Ectodermal cell (in vitro differentiated cells): Measurements from ENCODE around the gene APLNR.

ENCODE experiments used
- H3K27ac ChIP-seq: 2 replicates; pipeline ENCODE4 v1.7.0; 2013; ENCODE audit warnings: mild to moderate bottlenecking, low read depth, low read length; ENCODE audit not compliant: insufficient read depth, poor library complexity, severe bottlenecking
- H3K27me3 ChIP-seq: 2 replicates; pipeline ENCODE4 v1.7.0; 2013; ENCODE audit warnings: mild to moderate bottlenecking, low read length; ENCODE audit not compliant: insufficient read depth, control insufficient read depth, poor library complexity, severe bottlenecking
- H3K36me3 ChIP-seq: one replicate; pipeline ENCODE4 v1.7.0; 2013; ENCODE audit warnings: low read length; ENCODE audit not compliant: control insufficient read depth, insufficient read depth
- H3K4me1 ChIP-seq: one replicate; pipeline ENCODE4 v1.7.0; 2013; ENCODE audit warnings: low read length; ENCODE audit not compliant: control insufficient read depth, insufficient read depth
- H3K4me3 ChIP-seq: 2 replicates; pipeline ENCODE4 v1.7.0; 2013; ENCODE audit warnings: low read depth, low read length, control low read depth; ENCODE audit not compliant: insufficient read depth
- H3K9me3 ChIP-seq: 2 replicates; pipeline ENCODE4 v1.7.0; 2013; ENCODE audit warnings: mild to moderate bottlenecking, low read length, moderate library complexity; ENCODE audit not compliant: control insufficient read depth
- WGBS, 2 experiments: methylation state at CpG; one replicate each; pipeline ENCODE4 v1.1.7; 2013; ENCODE audit warnings: missing lambda C conversion rate in 2 of 2; 5-methylcytosine and 5-hydroxymethylcytosine counted together

APLNR gene

DNA sequence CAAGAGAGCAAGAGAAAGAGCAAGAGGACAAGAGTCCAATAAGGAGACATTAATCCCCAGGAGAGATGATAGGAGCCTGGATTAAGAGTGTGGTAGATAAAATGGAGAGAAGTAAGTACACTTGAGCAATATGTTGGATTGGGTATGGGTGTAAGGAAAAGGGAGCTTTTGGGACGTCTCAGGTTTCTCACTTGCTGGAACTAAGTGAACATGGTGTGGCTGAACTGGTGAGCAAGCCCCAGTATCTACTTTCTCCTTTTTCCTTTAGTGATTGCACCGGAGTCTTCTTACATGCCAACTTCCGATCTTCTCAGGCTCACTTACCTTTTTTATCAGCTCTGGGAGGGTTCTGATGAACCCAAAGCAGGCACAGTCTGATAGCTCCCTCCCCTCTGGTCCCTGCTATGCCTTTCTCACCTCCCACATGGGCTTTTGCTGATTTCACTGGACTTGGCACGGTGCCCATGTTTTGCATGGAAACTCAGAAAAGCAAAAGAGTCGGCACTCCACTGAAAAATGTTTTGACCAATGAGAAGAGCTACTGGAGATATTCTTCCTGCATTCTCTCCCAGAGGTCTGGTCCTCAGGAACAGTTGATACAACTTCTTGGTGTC lies 14.5 kb upstream of the APLNR start:
- no peak overlapping the region for H3K27ac ChIP-seq
- H3K9me3 ChIP-seq: no peaks in the 10 kb centered on the region
- no peaks in the 10 kb centered on the region for H3K36me3 ChIP-seq
- no peaks in the 10 kb centered on the region for H3K4me1 ChIP-seq
- WGBS, 2 experiments: 79 to 81% methylated on average over 5 of the region's 5 CpGs
- no peak overlapping the region for H3K4me3 ChIP-seq
- no peaks in the 10 kb centered on the region for H3K27me3 ChIP-seq

DNA sequence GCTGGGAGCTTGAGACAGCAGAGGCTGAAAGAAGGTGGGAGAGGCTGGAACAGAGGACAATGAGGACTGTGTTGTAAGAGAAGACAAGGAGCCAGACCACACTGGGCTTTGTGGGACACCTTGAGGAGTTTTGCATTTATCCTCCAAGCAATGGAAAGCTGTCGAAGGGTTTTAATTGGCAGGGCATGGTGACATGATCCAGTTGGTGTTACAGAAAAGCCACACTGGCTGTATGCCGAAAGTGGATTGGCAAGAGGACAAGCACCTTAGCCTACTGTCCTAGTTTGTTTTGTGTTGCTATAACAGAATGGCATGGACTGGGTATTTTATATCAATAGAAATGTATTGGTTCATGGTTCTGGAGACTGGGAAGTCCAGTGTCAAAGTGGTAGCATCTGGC lies 14.0 kb upstream of the APLNR start:
- Histone ChIP-seq H3K9me3 (no peaks in the 10 kb centered on the region), H3K27me3 (no peaks in the 10 kb centered on the region), H3K27ac (no peak overlapping the region), H3K36me3 (no peaks in the 10 kb centered on the region), H3K4me3 (no peak overlapping the region), H3K4me1 (no peaks in the 10 kb centered on the region)
- 94 to 98% methylated on average over 2 of the region's 2 CpGs for WGBS, 2 experiments

- H3K4me3 ChIP-seq: no peak overlapping the region
- no peak overlapping the region for H3K27ac ChIP-seq
- no peaks in the 10 kb centered on the region for H3K9me3 ChIP-seq
- no peaks in the 10 kb centered on the region for H3K36me3 ChIP-seq
- H3K4me1 ChIP-seq: no peaks in the 10 kb centered on the region
- H3K27me3 ChIP-seq: no peaks in the 10 kb centered on the region
- WGBS, 2 experiments: 41 to 49% methylated on average over 8 to 10 of the region's 10 CpGs
Observed at GRCh38 chr11:57249384-57250319, 12.6 kb upstream of the APLNR start.

DNA sequence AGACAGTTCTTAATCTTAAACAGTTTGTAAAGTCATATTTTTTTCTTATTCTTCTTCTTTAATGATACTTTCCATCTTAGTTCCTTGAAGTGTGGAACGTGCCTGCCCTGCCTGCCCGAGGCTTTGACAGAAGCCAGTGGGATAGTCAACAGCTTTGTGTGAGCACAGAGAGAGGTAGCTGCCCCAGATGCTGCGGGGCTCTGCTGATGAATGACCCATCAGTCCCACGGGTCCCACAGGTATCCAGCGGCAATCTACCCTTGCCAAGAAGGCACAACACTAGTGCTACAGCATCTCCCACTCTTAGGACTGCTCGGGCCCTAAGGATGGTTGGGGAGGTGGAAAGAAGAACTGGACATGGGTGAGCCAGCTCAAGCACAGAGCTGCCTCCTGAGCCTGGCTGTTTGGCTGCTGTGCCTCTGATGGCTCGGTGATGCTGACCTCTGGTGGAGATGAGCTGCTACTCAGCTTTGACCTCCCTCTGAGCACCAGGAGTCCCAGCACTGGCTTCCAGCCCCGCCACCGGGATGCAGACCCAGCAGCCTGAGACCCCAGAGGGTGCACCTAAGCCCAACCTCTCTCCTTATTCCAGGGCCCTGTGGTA lies 11.8 kb upstream of the APLNR start:
- Histone ChIP-seq H3K36me3 (no peaks in the 10 kb centered on the region), H3K27me3 (no peaks in the 10 kb centered on the region), H3K9me3 (no peaks in the 10 kb centered on the region), H3K4me3 (no peak overlapping the region), H3K4me1 (no peaks in the 10 kb centered on the region), H3K27ac (no peak overlapping the region)
- WGBS, 2 experiments: 33 to 41% methylated on average over 9 of the region's 9 CpGs

DNA sequence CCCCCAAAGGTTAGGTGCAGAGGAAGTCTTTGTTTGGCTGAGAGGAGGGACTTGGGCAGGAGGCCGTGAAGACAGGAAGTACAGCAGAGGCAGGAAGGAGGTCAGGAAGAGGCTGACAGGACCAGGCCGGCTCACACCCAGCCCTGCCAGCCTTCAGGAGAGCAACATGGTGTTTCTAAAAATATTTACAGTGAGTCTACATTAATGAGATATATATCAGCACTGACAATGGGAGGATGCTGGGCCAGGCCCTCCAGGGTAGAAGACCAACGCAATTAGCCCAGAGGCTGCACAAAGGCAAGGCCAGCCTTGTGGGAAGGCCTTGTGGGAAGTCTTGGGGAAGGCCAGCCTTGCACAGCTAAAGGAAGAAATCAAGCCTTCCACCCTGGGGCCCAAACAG lies 7.9 kb upstream of the APLNR start:
- Histone ChIP-seq H3K27ac (no peak overlapping the region), H3K4me1 (peaks cover 22% of the 10 kb centered on the region), H3K4me3 (no peak overlapping the region), H3K27me3 (no peaks in the 10 kb centered on the region), H3K36me3 (no peaks in the 10 kb centered on the region), H3K9me3 (no peaks in the 10 kb centered on the region)
- WGBS, 2 experiments: 89 to 97% methylated on average over 3 of the region's 3 CpGs

DNA sequence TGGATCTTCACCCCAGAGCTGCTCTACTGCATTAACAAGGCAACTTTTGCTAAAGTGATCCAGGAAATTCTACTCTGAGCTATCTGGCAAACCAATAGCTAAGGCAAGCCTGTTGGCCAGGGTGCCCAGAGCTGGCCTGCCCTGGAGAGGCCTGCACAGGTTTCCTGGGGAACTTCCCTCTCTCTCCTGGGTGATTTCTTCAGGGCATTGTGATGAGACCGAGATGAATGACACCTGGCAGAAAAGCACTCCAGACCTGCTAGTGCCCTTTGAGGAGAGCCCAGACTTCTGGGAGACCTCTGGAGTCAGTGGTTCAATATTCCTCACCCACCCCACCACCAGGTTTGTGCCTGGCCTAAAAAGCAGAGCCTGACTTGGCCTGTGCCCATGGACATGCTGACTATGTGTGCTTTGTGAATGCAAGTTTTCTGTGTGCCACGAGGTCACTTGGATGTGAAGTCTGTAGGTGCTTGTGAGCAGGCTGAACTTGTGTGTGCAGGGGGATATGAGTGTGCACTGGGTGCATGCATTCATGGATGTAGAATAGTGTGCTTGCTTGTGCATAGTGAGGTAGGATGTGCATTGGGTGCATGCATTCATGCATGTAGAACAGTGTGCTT lies 4.4 kb upstream of the APLNR start:
- Histone ChIP-seq H3K9me3 (no peaks in the 10 kb centered on the region), H3K4me1 (peaks cover 29% of the 10 kb centered on the region), H3K4me3 (no peak overlapping the region), H3K36me3 (no peaks in the 10 kb centered on the region), H3K27me3 (no peaks in the 10 kb centered on the region), H3K27ac (no peak overlapping the region)
- WGBS, 2 experiments: 86 to 89% methylated on average over 2 of the region's 2 CpGs

GRCh38 chr11:57240757-57241156 lies 3.7 kb upstream of the APLNR start:
- Histone ChIP-seq H3K9me3 (no peaks in the 10 kb centered on the region), H3K36me3 (no peaks in the 10 kb centered on the region), H3K4me1 (peaks cover 32% of the 10 kb centered on the region), H3K4me3 (no peak overlapping the region), H3K27me3 (no peaks in the 10 kb centered on the region), H3K27ac (no peak overlapping the region)
- WGBS, 2 experiments: 32 to 42% methylated on average over 5 of the region's 5 CpGs

GRCh38 chr11:57240007-57240406 lies 3.0 kb upstream of the APLNR start:
- no peak overlapping the region for H3K27ac ChIP-seq
- H3K27me3 ChIP-seq: no peaks in the 10 kb centered on the region
- peaks cover 39% of the 10 kb centered on the region for H3K4me1 ChIP-seq
- WGBS, 2 experiments: 90 to 100% methylated on average over 2 of the region's 2 CpGs
- H3K36me3 ChIP-seq: no peaks in the 10 kb centered on the region
- no peaks in the 10 kb centered on the region for H3K9me3 ChIP-seq
- no peak overlapping the region for H3K4me3 ChIP-seq

DNA sequence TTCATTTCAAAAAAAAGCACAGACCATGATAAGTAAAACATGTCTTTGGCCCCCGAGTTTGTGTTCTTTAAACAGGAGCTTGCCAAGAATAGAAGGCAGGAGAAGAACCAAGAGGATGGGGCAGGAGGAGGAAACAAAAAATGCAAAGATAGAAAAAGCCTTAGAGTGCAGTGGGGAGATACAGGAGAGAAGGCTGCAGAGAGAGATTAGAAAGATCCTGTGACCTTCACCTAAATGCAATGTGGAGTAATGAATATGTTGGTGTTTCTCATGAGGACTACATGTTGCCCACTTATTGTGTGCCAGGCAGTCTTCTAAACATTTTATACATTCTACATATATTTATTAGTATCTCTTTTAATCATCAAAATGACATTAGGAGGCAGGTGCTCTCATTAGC lies 2.3 kb upstream of the APLNR start:
- Histone ChIP-seq H3K4me3 (no peak overlapping the region), H3K36me3 (no peaks in the 10 kb centered on the region), H3K9me3 (no peaks in the 10 kb centered on the region), H3K27ac (no peak overlapping the region), H3K4me1 (peaks cover 46% of the 10 kb centered on the region), H3K27me3 (no peaks in the 10 kb centered on the region)
- 97% methylated on average over 1 of the region's 1 CpG for WGBS, 2 experiments
